ENCODE results near the gene DCLK1.

Gene DCLK1

GRCh38 chr13:35889560-35889959 lies 241.6 kb downstream of the DCLK1 start:
- DNase-seq: no peak

- DNase-seq: no peak
Measured at GRCh38 chr13:35888981-35889380, 242.2 kb downstream of the DCLK1 start.

- DNase-seq: no peak
Measured at GRCh38 chr13:35888457-35888883, 242.7 kb downstream of the DCLK1 start.

- no peak for DNase-seq
Measured at GRCh38 chr13:35887115-35887666, 244.0 kb downstream of the DCLK1 start.

GRCh38 chr13:35886332-35887114 lies 244.7 kb downstream of the DCLK1 start:
- no peak for DNase-seq

- no peak for DNase-seq
Measured at GRCh38 chr13:35884211-35884760, 246.9 kb downstream of the DCLK1 start.

- DNase-seq: no peak
Measured at GRCh38 chr13:35882722-35883497, 248.3 kb downstream of the DCLK1 start.

GRCh38 chr13:35881360-35881759 lies 249.8 kb downstream of the DCLK1 start:
- no peak for DNase-seq

- DNase-seq: no peak
Measured at GRCh38 chr13:35879111-35879510, 252.1 kb downstream of the DCLK1 start.

GRCh38 chr13:35876601-35877000 lies 254.6 kb downstream of the DCLK1 start:
- no peak for DNase-seq

- no peak for DNase-seq
Measured at GRCh38 chr13:35874704-35875103, 256.5 kb downstream of the DCLK1 start.

GRCh38 chr13:35872369-35872768 lies 258.8 kb downstream of the DCLK1 start:
- no peak for DNase-seq

- DNase-seq: no peak
Measured at GRCh38 chr13:35871561-35871960, 259.6 kb downstream of the DCLK1 start.

- DNase-seq: no peak
Measured at GRCh38 chr13:35866801-35867200, 264.4 kb downstream of the DCLK1 start.

GRCh38 chr13:35865341-35866240 lies 265.6 kb downstream of the DCLK1 start:
- no peak for DNase-seq

- no peak for DNase-seq
Measured at GRCh38 chr13:35860661-35861060, 270.5 kb downstream of the DCLK1 start.

- DNase-seq: no peak
Measured at GRCh38 chr13:35859981-35860380, 271.2 kb downstream of the DCLK1 start.

- DNase-seq: no peak
Measured at GRCh38 chr13:35858665-35859064, 272.5 kb downstream of the DCLK1 start.

- DNase-seq: peak; percentile 3
Measured at GRCh38 chr13:35857769-35858168, 273.4 kb downstream of the DCLK1 start.

- DNase-seq: no peak
Measured at GRCh38 chr13:35856721-35857364, 274.3 kb downstream of the DCLK1 start.

GRCh38 chr13:35856084-35856483 lies 275.1 kb downstream of the DCLK1 start:
- DNase-seq: no peak

- no peak for DNase-seq
Measured at GRCh38 chr13:35855531-35856019, 275.6 kb downstream of the DCLK1 start.

All from NCI-H510A treated with DMSO at 0.1 percent for 48 hours (cell line).